Thymus (tissue), 11 donors: ENCODE results near the gene PSG1. TPM values are rescaled to one million over a fixed set of nuclear protein-coding genes. Genes with fewer than 3 reads are reported as not detected.
"Not testable (repeated sequence)": the region's sequence is repeated elsewhere in the genome, so short reads cannot be mapped to it uniquely, and the experiment has no call there.

Experiments
- DNase-seq, 9 donors: peaks; one replicate each; pipeline ENCODE4 v3.0.0-alpha.2; 2013; ENCODE audit warnings: low spot score in 9 of 9, low read depth in 6 of 9, missing footprints in 1 of 9
- H3K27ac ChIP-seq, 2 donors: one replicate each; pipeline ENCODE4 v1.5.1; 2013; ENCODE audit warnings: control low read depth in 1 of 2, low read depth in 1 of 2, low read length in 1 of 2, mild to moderate bottlenecking in 1 of 2, moderate library complexity in 1 of 2
- H3K27me3 ChIP-seq, 2 donors: one replicate each; pipeline ENCODE4 v1.5.1; 2013; ENCODE audit warnings: low read length in 1 of 2; ENCODE audit not compliant: control insufficient read depth in 2 of 2, insufficient read depth in 1 of 2
- H3K36me3 ChIP-seq, 2 donors: one replicate each; pipeline ENCODE4 v1.5.1; 2013; ENCODE audit warnings: low read length in 1 of 2, mild to moderate bottlenecking in 1 of 2, moderate library complexity in 1 of 2; ENCODE audit not compliant: control insufficient read depth in 2 of 2, insufficient read depth in 2 of 2
- H3K4me1 ChIP-seq, 2 donors: one replicate each; pipeline ENCODE4 v1.5.1; 2013; ENCODE audit warnings: low read length in 2 of 2; ENCODE audit not compliant: control insufficient read depth in 2 of 2, insufficient read depth in 2 of 2
- H3K4me3 ChIP-seq, 2 donors: one replicate each; pipeline ENCODE4 v1.5.1; 2013; ENCODE audit warnings: low read length in 2 of 2, control low read depth in 1 of 2, mild to moderate bottlenecking in 1 of 2
- H3K9me3 ChIP-seq, 2 donors: one replicate each; pipeline ENCODE4 v1.5.1; 2013; ENCODE audit warnings: low read length in 1 of 2, mild to moderate bottlenecking in 1 of 2; ENCODE audit not compliant: control insufficient read depth in 2 of 2, insufficient read depth in 1 of 2
- WGBS: extraction: QIAGEN DNeasy Blood & Tissue Kit; methylation state at CpG from one replicate; pipeline ENCODE4 v1.1.7; 2013; 5-methylcytosine and 5-hydroxymethylcytosine counted together
- polyA plus RNA-seq: library from polyadenylated mRNA; stranded (reverse); fragments of 200-250 nt; gene quantifications from one replicate; pipeline ENCODE4 v1.2.3, GENCODE V29; 2013
- total RNA-seq: library from RNA; stranded (reverse); fragments of 120-200 nt; gene quantifications from one replicate; pipeline ENCODE4 v1.2.4, GENCODE V29; 2013
- donor health status: healthy.

PSG1 gene
- total and polyA plus RNA-seq, 2 donors = 0.05 to 0.09 TPM

DNA sequence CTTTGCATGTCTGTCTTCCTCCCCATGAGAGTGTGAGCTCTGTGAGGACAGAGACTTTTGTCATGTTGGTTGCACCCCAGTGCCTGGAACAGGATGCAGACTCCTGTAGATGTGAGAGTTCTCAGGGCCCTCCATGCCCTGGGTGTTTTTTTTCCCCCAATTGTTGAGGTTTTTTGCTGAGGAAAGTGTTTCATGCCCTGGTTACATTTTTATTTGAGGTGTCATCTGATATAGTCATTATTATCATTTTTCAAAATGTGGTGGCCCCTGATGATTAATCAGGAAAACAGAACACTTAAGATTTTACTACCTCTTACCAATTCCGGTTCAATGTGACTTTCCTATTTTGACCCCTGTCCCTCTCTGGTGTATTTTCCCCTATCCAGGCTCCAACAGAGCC is 37.4 kb upstream of the PSG1 start:
- DNase-seq, H3K36me3 ChIP-seq, H3K27ac ChIP-seq, H3K9me3 ChIP-seq, H3K27me3 ChIP-seq, H3K4me1 ChIP-seq, H3K4me3 ChIP-seq: not testable (repeated sequence)
- 96% methylated on average over 1 of the region's 1 CpG for WGBS

DNA sequence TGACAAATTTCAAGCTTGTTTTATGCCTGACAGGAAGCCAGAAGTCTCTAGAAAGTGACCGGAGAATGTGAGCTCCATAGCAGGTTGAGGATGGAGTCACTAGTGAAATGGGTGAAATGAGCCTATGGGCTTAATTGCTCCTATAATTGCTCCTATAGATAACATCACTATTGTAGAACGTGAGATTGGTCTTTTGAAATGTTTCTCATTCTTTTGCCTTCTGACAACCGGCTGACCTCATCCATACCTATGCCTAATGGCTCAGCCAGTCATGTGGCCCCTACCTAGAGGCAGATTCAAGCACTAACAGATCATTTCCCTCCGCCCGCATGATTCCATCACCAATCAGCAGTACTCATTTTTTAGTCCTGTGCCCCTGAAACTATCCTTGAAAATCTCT is 34.0 kb upstream of the PSG1 start:
- H3K9me3 ChIP-seq, H3K4me3 ChIP-seq, H3K27me3 ChIP-seq, H3K36me3 ChIP-seq, H3K4me1 ChIP-seq, DNase-seq, H3K27ac ChIP-seq: not testable (repeated sequence)
- WGBS = 90% methylated on average over 5 of the region's 5 CpGs

DNA sequence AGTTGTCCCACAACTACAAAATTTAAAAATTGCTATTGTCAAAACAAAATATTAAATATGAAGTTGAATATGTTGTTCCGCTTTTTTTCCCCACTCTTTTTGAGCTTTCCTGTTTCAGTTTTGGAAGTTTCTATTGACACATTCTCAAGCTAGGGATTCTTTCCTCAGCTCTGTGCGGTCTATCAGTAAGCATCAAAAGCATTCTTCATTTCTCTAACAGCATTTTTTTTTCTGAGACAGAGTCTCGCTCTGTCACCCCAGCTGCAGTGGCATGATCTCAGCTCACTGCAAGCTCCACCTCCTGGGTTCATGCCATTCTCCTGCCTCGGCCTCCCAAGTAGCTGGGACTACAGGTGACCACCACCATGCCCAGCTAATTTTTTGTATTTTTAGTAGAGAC is 33.4 kb upstream of the PSG1 start:
- H3K4me1 ChIP-seq, H3K4me3 ChIP-seq, DNase-seq, H3K9me3 ChIP-seq, H3K27ac ChIP-seq, H3K36me3 ChIP-seq, H3K27me3 ChIP-seq: not testable (repeated sequence)
- WGBS = 92% methylated on average over 4 of the region's 4 CpGs

DNA sequence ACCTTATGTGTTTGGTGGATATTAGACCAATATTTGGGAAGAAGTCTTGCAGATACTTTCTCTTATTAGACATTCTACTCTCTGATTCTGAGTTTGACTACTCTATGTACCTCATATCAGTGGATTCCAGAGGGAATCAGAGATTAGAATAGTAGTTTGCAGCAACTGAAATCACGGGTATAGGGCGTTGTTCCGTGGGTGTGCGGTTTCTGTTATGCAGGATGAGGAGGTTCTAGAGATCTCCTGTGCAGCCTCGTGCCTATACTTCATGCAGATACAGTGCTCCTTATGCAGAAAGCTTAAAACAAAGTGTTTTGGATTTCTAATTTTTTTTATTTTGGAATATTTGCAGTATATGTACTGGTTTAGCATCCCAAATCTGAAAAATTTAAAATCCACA is 32.2 kb upstream of the PSG1 start:
- not testable (repeated sequence) for H3K27me3 ChIP-seq, H3K36me3 ChIP-seq, H3K4me3 ChIP-seq, H3K9me3 ChIP-seq, H3K27ac ChIP-seq, DNase-seq, H3K4me1 ChIP-seq
- 90% methylated on average over 5 of the region's 5 CpGs for WGBS

DNA sequence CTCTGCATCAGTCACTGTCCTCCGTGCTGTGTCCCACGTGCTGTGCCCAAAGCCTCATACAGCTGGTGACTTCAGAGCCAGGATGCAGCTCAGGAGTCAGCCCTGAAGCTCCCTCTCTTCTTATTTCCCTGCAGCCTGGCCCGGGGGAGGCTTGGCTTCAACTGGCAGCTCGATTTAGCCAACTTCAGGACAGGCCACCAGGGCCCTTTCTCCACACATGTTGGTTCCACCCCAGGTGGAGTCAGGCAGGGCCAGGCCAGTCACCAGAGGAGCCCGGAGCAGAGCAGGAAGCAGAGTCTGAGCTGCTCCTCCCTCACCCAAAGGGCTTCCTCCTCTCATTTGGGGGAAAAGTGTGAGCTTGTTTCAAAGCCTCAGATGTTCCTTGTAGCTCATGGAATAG is 26.6 kb upstream of the PSG1 start:
- H3K9me3 ChIP-seq, DNase-seq, H3K27me3 ChIP-seq, H3K4me1 ChIP-seq, H3K4me3 ChIP-seq, H3K27ac ChIP-seq, H3K36me3 ChIP-seq: not testable (repeated sequence)
- 72% methylated on average over 5 of the region's 5 CpGs for WGBS

DNA sequence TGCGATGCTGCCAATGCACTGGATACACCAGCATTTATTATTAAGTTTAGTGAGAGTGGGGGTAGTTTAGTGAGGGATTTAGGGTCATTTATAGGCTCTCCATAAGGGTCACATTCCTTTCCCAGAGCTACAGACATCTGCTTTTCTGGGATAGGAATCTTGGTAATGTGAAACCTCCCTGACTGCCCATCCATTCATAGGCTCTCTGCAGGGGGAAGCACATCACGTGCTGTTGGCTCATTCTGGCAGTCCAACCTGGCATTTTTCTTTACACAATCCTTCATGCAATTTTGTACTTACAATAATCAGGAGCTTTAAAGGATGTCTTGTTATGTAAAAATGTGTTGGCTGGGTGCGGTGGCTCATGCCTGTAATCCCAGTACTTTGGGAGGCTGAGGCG is 21.0 kb upstream of the PSG1 start:
- not testable (repeated sequence) for H3K4me3 ChIP-seq, H3K36me3 ChIP-seq, DNase-seq, H3K4me1 ChIP-seq, H3K9me3 ChIP-seq, H3K27ac ChIP-seq, H3K27me3 ChIP-seq
- WGBS = 81% methylated on average over 4 of the region's 4 CpGs

DNA sequence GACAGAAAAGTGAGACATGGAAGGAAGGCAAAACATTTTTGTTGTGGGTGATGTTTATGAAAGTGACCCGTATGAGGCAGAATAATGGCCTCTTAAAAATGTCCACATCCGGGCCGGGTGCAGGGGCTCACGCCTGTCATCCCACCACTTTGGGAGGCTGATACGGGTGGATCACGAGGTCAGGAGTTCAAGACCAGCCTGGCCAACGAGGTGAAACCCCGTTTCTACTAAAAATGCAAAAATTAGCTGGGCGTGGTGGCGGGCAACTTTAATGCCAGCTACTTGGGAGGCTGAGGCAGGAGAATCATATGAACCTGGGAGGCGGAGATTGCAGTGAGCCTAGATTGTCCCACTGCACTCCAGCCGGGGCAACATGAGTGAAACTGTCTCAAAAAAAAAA is 20.2 kb upstream of the PSG1 start:
- H3K27me3 ChIP-seq, H3K4me3 ChIP-seq, H3K4me1 ChIP-seq, DNase-seq, H3K36me3 ChIP-seq, H3K9me3 ChIP-seq, H3K27ac ChIP-seq: not testable (repeated sequence)
- 92% methylated on average over 12 of the region's 12 CpGs for WGBS

DNA sequence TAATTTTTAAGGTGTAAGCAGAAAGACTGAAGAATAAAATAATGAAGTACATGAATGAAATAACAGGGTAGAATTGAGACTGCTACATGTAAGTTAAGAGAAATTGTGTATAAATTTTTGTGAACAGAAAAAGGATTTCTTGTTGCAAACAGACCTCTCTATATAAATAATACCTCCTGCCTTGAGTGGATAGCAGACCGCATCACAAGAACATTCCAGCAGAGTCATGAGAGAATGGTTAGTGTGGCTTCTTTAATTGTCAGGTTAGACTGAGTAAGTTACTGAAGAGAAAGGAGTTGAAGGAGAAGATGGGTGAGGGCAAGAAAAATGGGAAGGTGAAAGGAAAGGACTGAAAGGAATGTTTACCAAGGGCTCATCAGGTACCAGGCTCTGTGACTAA is 19.6 kb upstream of the PSG1 start:
- not testable (repeated sequence) for H3K27me3 ChIP-seq, DNase-seq
- WGBS = 96% methylated on average over 1 of the region's 1 CpG

DNA sequence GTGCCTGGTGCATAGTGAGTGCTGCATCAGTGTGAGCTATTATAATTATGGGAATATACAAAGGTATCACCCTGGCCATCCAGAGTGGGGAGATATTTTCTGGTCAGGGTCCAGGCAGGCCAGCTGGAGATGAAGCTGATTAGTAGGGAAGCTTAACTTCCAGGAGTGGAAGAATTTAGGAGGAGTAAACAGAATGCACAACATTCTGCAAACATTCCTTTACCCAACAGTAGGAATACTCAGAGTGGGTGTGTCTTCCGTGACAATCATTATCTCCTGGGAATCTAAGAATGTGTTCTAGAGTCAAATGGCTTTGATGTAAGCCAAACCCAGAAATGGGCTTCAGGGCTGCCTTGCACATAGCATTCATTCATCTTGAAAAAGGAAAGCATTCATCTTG is 19.1 kb upstream of the PSG1 start:
- H3K4me3 ChIP-seq, H3K27me3 ChIP-seq, H3K36me3 ChIP-seq, H3K27ac ChIP-seq, DNase-seq, H3K4me1 ChIP-seq, H3K9me3 ChIP-seq: not testable (repeated sequence)
- 87% methylated on average over 1 of the region's 1 CpG for WGBS

More for the DNA sequence above, 19.6 kb upstream of the PSG1 start:
- H3K9me3 ChIP-seq, H3K27ac ChIP-seq, H3K4me3 ChIP-seq, H3K36me3 ChIP-seq, H3K4me1 ChIP-seq: not testable (repeated sequence)

DNA sequence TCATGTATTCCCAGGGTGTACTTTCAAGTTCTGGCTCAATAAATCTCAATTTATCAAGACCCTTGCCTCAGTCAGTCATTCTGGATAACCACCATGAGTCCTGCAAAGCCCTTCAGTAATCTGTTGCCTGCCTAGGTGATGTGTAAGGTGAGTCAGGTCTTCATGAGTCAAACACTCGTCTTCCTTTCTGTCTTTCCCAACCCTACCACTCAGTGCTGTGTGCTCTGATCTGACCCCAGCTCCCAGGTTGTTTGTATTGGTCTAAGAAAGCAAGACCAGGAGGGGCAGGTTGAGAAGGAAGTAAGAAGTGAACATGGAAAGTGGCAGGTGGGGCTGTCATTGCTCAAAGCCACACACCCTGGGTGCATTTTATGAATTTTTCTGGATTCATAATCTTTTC is 18.2 kb upstream of the PSG1 start:
- H3K9me3 ChIP-seq, H3K4me3 ChIP-seq, H3K27ac ChIP-seq, DNase-seq, H3K36me3 ChIP-seq, H3K27me3 ChIP-seq, H3K4me1 ChIP-seq: not testable (repeated sequence)
- WGBS = 48% methylated on average over 1 of the region's 1 CpG
